HG02678 (cell line): ENCODE data around the gene CD81.

Source experiments
- ATAC-seq: cut with Tn5 transposase; IDR thresholded peaks from one replicate; pipeline ENCODE4 v1.9.1; 2021; ENCODE audit warnings: mild to moderate bottlenecking, moderate library complexity; ENCODE audit not compliant: unreplicated experiment

The CD81 gene

GRCh38 chr11:2374456-2375201 lies 2.5 kb upstream of the CD81 start:
- no peak for ATAC-seq

- ATAC-seq: no peak
These were observed 1.7 kb upstream of the CD81 start for GRCh38 chr11:2375341-2375853.

GRCh38 chr11:2375964-2376551 lies 1.1 kb upstream of the CD81 start:
- no peak for ATAC-seq

- peak; percentile 28 for ATAC-seq
These were observed 667 bp downstream of the CD81 start for GRCh38 chr11:2377511-2378443.

GRCh38 chr11:2378527-2379210 lies 1.6 kb downstream of the CD81 start:
- no peak for ATAC-seq

GRCh38 chr11:2379466-2380174 lies 2.5 kb downstream of the CD81 start:
- ATAC-seq: no peak

GRCh38 chr11:2380396-2380795 lies 3.3 kb downstream of the CD81 start:
- ATAC-seq: no peak

- ATAC-seq: no peak
These were observed 3.8 kb downstream of the CD81 start for GRCh38 chr11:2380807-2381350.

GRCh38 chr11:2381494-2382128 lies 4.5 kb downstream of the CD81 start:
- ATAC-seq: no peak

- no peak for ATAC-seq
These were observed 5.0 kb downstream of the CD81 start for GRCh38 chr11:2382129-2382517.

- no peak for ATAC-seq
These were observed 6.1 kb downstream of the CD81 start for GRCh38 chr11:2382936-2383851.

- peak; percentile 26 for ATAC-seq
These were observed 7.0 kb downstream of the CD81 start for GRCh38 chr11:2383852-2384804.

- ATAC-seq: peak; percentile 50
These were observed 8.3 kb downstream of the CD81 start for GRCh38 chr11:2385156-2386151.

- ATAC-seq: no peak
These were observed 9.5 kb downstream of the CD81 start for GRCh38 chr11:2386591-2386990.

GRCh38 chr11:2387266-2387987 lies 10.3 kb downstream of the CD81 start:
- no peak for ATAC-seq
